ENCODE measurements around the gene GTSF1L.

GRCh38 chr20:43725666-43726065 lies 1.1 kb downstream of the GTSF1L start:
- TF ChIP-seq CTCF (IDR thresholded peaks at IDR 0.05) (no peak), POLR2A (IDR thresholded peaks at IDR 0.05) (no peak)

All from thyroid gland (tissue), 4 donors.